ENCODE measurements around the gene CEL. TPM values are rescaled to one million over a fixed set of nuclear protein-coding genes. Genes with fewer than 3 reads are reported as not detected.
"Not testable (repeated sequence)": the region's sequence is repeated elsewhere in the genome, so short reads cannot be mapped to it uniquely, and the experiment has no call there.

CEL gene
- total RNA-seq, 4 donors from 2014 or later, result 0.28 to 0.56 (median 0.34) TPM

DNA sequence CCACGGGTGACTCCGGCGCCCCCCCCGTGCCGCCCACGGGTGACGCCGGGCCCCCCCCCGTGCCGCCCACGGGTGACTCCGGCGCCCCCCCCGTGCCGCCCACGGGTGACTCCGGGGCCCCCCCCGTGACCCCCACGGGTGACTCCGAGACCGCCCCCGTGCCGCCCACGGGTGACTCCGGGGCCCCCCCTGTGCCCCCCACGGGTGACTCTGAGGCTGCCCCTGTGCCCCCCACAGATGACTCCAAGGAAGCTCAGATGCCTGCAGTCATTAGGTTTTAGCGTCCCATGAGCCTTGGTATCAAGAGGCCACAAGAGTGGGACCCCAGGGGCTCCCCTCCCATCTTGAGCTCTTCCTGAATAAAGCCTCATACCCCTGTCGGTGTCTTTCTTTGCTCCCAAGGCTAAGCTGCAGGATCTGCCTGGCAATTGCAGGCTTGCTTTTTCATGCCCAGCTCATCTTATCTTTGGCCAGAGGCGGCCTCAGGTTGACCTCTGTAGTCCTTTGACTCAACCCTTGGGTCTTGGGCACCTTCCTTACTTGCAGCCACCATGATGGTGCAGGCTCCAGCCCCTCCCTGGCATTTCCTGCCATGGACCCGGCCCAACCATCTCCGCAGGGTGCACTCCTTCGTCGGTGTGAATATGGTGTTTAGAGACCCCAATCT is 9.8 kb downstream of the CEL start:
- ATAC-seq (ENCODE audit: low FRiP score), result no peak
- TF ChIP-seq, protein P1, sequence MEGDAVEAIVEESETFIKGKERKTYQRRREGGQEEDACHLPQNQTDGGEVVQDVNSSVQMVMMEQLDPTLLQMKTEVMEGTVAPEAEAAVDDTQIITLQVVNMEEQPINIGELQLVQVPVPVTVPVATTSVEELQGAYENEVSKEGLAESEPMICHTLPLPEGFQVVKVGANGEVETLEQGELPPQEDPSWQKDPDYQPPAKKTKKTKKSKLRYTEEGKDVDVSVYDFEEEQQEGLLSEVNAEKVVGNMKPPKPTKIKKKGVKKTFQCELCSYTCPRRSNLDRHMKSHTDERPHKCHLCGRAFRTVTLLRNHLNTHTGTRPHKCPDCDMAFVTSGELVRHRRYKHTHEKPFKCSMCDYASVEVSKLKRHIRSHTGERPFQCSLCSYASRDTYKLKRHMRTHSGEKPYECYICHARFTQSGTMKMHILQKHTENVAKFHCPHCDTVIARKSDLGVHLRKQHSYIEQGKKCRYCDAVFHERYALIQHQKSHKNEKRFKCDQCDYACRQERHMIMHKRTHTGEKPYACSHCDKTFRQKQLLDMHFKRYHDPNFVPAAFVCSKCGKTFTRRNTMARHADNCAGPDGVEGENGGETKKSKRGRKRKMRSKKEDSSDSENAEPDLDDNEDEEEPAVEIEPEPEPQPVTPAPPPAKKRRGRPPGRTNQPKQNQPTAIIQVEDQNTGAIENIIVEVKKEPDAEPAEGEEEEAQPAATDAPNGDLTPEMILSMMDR (IDR thresholded peaks at IDR 0.05), result no peak
- no peak for DNase-seq (ENCODE audit: low spot score)

DNA sequence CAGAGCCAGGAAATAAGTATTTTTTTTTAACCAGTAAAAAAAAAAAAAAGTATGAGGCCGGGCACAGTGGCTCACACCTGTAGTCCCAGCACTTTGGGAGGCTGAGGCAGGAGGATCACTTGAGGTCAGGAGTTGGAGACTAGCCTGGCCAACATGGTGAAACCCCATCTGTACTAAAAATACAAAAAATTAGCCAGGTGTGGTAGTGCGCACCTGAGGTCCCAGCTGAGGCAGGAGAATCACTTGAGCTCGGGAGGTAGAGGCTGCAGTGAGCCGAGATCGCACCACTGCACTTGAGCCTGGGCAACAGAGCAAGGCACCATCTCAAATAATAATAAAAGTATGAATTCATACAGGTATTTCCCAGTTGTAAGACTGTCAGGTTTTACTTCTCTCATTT is 10.4 kb downstream of the CEL start:
- not testable (repeated sequence) for ATAC-seq (ENCODE audit: low FRiP score); DNase-seq (ENCODE audit: low spot score)

DNA sequence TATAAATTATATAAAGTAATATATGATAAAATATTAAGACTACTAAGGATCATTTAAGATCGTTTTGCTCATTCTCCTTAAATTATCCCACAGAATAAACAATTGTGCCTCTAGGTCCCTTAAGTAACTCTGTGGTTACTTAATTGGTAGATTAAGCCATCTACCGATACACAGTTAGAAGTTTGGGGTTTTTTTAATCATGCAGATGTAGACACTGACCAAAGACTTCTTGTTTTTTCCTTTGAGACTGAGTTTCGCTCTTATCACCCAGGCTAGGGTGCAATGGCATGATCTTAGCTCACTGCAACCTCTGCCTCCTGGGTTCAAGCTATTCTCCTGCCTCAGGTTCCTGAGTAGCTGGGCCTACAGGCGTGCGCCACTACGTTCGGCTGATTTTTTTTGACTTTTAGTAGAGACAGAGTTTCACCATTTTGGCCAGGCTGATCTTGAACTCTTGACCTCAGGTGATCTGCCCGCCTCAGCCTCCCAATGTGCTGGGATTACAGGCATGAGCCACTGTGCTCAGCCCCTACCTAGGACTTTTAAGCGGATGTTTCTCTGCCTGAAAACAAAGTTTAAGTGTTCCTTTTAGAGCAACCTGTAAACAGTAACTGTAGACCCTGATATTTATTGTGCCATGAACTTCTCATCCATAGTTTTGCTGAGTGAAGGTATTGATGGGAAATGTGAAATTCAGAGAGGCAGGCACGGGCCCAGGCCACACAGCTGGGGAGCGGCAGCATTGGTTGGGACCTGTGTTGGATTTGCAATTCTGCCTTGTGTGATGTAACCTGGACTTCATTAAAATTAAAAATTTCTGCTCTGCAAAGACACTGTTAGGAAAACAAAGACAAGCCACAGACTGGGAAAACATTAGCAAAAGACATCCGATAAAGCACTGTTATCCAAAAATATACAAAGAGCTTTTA is 11.6 kb downstream of the CEL start:
- TF ChIP-seq, protein P1 (IDR thresholded peaks at IDR 0.05), result no peak
- ATAC-seq (ENCODE audit: low FRiP score), result no peak
- no peak for DNase-seq (ENCODE audit: low spot score)

DNA sequence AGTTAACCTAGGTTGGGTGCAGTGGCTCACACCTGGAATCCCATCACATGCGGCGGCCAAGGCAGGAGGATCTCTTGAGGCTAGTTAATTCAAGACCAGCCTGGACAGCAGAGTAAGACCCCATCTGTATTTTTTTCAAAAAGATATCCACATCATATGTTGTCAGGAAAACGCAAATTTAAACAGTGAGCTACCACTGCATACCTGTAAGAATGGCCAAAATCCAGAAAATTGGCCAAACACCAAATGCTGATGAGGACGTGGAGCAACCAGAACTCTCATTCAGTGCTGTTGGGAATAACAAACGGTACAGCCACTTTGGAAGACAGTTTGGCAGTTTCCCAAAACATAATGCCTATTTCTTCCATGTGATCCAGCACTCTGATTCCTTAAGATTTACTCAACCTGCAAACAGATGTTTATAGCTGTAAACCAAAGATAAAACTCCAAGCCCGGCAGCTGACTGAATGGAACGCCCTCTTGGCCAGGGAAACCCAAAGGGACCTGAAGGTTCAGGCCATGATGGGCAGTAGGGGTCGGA is 12.4 kb downstream of the CEL start:
- DNase-seq (ENCODE audit: low spot score), result no peak
- no peak for ATAC-seq (ENCODE audit: low FRiP score)
- TF ChIP-seq, protein P1 (IDR thresholded peaks at IDR 0.05), result no peak

DNA sequence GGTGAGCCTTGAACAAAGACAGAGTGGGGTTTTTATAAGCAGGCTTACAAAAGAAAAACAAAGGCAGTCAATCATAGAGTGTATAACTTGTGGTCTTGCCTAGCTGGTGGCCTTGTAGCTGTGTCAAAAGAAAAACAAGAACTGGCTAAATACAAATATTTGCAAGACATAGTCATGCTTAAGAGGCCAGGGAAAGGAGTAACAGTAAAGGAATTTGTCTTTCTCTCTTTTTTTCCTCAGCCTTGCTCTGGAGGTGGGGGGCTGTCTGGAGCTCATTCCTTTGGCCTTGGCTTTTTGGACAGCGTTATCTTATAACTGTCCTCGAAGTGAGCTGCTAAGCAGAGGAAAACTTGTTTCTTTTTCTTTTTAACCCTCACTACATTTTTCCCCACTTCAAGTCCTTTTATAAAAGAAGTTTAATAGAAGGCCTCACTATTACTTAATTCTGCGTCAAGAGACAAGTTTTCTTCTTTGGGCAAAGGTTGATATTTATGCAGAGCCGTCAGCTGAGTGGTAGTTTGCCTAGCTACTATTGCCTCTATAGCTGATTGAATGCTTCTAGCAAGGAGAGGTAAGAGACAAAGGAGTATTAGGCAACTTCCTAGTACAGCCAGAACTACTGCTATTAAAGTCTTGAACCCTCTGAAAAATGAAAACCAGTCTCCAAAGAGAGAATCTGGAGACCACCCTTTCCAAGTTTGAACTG is 14.3 kb downstream of the CEL start:
- no peak for DNase-seq (ENCODE audit: low spot score)
- ATAC-seq (ENCODE audit: low FRiP score), result no peak
- TF ChIP-seq, protein P1 (IDR thresholded peaks at IDR 0.05), result no peak

DNA sequence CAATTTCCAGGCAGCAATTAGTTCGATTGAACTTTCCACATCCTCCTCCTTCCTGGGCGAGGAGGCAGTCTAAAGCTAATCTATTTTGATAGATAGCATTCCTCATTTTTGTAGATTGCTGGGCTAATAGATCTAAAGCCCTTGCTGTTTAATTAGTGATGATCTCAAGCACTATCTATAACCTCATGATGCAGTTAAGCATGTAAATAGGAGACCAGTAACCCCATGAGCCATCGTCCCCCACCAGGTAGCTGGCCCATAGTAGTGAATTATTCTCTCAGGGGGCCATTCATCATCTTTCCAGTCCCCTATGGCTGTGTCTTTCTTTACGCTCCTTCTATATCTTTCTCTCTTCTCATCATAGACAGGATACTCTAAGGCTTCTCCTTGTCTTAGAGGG is 14.9 kb downstream of the CEL start:
- ATAC-seq (ENCODE audit: low FRiP score) (no peak), DNase-seq (ENCODE audit: low spot score) (no peak)
- TF ChIP-seq, protein P1 (IDR thresholded peaks at IDR 0.05), result no peak

DNA sequence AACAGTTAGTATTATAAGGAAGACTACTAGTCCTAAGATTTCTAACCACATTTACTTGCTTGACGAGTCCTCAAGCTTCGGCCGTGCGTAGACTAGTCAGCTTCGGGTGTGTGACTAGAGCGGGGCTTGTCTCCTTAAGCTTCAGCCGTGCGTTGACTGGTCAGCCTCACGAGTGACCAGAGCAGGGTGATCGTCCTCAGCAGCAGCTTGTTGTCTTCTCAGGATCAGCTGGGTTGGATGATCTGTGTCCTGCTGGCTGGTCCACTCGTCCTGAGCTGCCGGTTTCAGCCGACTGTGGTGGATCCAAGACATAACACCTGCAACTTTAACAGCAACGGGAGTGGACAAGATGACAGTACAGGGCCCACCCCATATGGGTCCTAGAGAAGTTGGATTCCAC is 16.7 kb downstream of the CEL start:
- peak; percentile 37 for ATAC-seq (ENCODE audit: low FRiP score)
- TF ChIP-seq, protein P1 (IDR thresholded peaks at IDR 0.05), result no peak
- DNase-seq (ENCODE audit: low spot score), result no peak

Data from omental fat pad (tissue), 4 donors.